Measurements from ENCODE around the gene SPRR3.

DNA sequence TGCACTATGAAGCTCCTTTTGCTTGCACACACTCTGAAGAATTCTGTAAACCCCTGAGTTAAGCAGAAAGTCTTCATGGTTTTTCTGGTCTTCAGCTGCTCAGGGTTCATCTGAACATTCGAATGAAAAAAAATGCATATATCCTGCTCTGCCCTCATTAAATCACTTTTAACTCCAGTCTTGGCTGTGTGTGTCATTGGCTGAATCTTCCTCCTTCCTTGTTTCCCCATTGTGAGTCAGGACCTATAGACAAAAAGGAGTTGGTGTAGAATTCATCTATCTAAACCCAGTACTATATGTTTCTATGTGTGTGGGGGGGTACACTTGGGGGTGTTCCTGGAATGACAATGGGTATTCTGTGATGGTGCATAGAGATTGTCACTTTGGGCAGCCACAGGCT, 22.9 kb downstream of the SPRR3 start:
- TF ChIP-seq, protein P1, sequence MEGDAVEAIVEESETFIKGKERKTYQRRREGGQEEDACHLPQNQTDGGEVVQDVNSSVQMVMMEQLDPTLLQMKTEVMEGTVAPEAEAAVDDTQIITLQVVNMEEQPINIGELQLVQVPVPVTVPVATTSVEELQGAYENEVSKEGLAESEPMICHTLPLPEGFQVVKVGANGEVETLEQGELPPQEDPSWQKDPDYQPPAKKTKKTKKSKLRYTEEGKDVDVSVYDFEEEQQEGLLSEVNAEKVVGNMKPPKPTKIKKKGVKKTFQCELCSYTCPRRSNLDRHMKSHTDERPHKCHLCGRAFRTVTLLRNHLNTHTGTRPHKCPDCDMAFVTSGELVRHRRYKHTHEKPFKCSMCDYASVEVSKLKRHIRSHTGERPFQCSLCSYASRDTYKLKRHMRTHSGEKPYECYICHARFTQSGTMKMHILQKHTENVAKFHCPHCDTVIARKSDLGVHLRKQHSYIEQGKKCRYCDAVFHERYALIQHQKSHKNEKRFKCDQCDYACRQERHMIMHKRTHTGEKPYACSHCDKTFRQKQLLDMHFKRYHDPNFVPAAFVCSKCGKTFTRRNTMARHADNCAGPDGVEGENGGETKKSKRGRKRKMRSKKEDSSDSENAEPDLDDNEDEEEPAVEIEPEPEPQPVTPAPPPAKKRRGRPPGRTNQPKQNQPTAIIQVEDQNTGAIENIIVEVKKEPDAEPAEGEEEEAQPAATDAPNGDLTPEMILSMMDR (IDR thresholded peaks at IDR 0.05; ENCODE audit: low read depth, low read length, missing input control) = no peak
- TF ChIP-seq, protein P2, sequence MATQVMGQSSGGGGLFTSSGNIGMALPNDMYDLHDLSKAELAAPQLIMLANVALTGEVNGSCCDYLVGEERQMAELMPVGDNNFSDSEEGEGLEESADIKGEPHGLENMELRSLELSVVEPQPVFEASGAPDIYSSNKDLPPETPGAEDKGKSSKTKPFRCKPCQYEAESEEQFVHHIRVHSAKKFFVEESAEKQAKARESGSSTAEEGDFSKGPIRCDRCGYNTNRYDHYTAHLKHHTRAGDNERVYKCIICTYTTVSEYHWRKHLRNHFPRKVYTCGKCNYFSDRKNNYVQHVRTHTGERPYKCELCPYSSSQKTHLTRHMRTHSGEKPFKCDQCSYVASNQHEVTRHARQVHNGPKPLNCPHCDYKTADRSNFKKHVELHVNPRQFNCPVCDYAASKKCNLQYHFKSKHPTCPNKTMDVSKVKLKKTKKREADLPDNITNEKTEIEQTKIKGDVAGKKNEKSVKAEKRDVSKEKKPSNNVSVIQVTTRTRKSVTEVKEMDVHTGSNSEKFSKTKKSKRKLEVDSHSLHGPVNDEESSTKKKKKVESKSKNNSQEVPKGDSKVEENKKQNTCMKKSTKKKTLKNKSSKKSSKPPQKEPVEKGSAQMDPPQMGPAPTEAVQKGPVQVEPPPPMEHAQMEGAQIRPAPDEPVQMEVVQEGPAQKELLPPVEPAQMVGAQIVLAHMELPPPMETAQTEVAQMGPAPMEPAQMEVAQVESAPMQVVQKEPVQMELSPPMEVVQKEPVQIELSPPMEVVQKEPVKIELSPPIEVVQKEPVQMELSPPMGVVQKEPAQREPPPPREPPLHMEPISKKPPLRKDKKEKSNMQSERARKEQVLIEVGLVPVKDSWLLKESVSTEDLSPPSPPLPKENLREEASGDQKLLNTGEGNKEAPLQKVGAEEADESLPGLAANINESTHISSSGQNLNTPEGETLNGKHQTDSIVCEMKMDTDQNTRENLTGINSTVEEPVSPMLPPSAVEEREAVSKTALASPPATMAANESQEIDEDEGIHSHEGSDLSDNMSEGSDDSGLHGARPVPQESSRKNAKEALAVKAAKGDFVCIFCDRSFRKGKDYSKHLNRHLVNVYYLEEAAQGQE (IDR thresholded peaks at IDR 0.05) = no peak
- TF ChIP-seq YY1 (IDR thresholded peaks at IDR 0.05) (no peak), SP1 (IDR thresholded peaks at IDR 0.05) (no peak), GABPA (IDR thresholded peaks at IDR 0.05 in 1 of 2, conservative IDR thresholded peaks at IDR 0.05 in 1 of 2) (no peak), RXRA (IDR thresholded peaks at IDR 0.05) (no peak), FOXA2 (IDR thresholded peaks at IDR 0.05) (no peak), TAF1 (conservative IDR thresholded peaks at IDR 0.05) (no peak), FOXA1 (IDR thresholded peaks at IDR 0.05) (no peak), NR2F2 (IDR thresholded peaks at IDR 0.05) (no peak), EGR1 (IDR thresholded peaks at IDR 0.05; ENCODE audit: low read depth in 2 of 2) (no peak), JUND (IDR thresholded peaks at IDR 0.05) (no peak)
- TF ChIP-seq, protein P3, sequence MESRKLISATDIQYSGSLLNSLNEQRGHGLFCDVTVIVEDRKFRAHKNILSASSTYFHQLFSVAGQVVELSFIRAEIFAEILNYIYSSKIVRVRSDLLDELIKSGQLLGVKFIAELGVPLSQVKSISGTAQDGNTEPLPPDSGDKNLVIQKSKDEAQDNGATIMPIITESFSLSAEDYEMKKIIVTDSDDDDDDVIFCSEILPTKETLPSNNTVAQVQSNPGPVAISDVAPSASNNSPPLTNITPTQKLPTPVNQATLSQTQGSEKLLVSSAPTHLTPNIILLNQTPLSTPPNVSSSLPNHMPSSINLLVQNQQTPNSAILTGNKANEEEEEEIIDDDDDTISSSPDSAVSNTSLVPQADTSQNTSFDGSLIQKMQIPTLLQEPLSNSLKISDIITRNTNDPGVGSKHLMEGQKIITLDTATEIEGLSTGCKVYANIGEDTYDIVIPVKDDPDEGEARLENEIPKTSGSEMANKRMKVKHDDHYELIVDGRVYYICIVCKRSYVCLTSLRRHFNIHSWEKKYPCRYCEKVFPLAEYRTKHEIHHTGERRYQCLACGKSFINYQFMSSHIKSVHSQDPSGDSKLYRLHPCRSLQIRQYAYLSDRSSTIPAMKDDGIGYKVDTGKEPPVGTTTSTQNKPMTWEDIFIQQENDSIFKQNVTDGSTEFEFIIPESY (IDR thresholded peaks at IDR 0.05) = no peak
- TF ChIP-seq, protein P4, sequence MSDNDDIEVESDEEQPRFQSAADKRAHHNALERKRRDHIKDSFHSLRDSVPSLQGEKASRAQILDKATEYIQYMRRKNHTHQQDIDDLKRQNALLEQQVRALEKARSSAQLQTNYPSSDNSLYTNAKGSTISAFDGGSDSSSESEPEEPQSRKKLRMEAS (IDR thresholded peaks at IDR 0.05) = no peak
